ENCODE results near the gene TNS2. TPM values are rescaled to one million over a fixed set of nuclear protein-coding genes. Genes with fewer than 3 reads are reported as not detected.

Gene TNS2
- total RNA-seq, 2 donors from 2014 or later: 139 to 218 TPM

GRCh38 chr12:53065975-53066931 lies 16.4 kb downstream of the TNS2 start:
- peak; percentile 96 for DNase-seq (ENCODE audit: low spot score)
- intact Hi-C loops (cut with DNase I): loop anchor here (5.0 kb wide), 2 partner anchors 36 to 131 kb away; partner anchors contain the start of gene SOAT2 (in 2 of the 2)

DNA sequence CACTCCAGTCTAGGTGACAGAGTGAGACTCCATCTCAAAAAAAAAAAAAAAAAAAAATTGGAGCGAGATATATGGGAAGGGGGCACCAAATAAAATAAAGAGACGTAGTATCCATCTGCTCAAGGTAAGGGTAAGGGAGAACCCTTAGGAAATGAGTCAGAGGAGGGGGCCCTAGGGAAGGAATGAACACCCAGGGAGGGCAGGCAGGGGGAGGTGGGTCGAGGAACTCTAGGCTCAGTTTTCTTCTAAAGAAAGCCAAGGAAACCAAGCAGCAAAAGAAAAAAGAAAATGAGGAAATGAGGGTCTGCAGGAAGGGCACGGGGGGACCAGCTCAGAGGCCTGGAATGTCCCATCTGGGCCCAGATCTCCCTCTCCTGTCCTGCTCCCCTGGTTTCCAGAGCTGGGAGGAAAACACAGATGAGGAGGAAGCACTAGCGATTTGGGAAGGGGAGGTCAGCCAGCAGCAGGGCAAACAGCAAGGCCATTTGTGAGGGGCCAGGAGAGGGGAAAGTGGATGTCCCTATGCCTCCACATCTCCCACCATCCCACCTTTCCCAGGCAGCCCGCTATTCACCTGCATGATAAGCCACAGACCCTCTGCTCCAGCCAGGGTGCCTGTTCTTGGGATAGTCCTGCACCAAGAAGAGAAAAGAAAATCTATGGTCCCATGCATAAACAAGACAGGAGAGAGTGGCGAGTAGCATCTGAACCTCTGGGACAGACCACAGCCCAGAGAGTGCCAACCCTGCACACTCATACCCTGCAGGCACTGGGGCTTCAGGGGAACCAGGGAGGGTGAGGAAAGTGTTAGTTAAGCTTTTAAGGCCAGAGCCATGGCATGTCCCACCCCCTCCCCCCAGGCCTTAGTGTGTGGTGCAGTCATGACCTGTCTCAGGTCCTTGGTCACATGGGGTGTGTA lies 17.5 kb downstream of the TNS2 start:
- DNase-seq (ENCODE audit: low spot score): no peak
- intact Hi-C loops (cut with DNase I): loop anchor here (5.0 kb wide), 2 partner anchors 35 to 130 kb away; partner anchors contain the start of gene SOAT2 (in 2 of the 2)

GRCh38 chr12:53067993-53068770 lies 18.3 kb downstream of the TNS2 start:
- intact Hi-C loops (cut with DNase I): loop anchor here (5.0 kb wide), 2 partner anchors 34 to 129 kb away; partner anchors contain the start of gene SOAT2 (in 2 of the 2)
- DNase-seq (ENCODE audit: low spot score): no peak

- peak; percentile 80 for DNase-seq (ENCODE audit: low spot score)
- intact Hi-C loops (cut with DNase I): loop anchor here (5.0 kb wide), 2 partner anchors 33 to 128 kb away; partner anchors contain the start of gene SOAT2 (in 2 of the 2)
These were observed 19.1 kb downstream of the TNS2 start for GRCh38 chr12:53068811-53069585.

- peak; percentile 91 for DNase-seq (ENCODE audit: low spot score)
- intact Hi-C loops (cut with DNase I): loop anchor here (5.0 kb wide), 2 partner anchors 32 to 127 kb away; partner anchors contain the start of gene SOAT2 (in 2 of the 2)
These were observed 20.0 kb downstream of the TNS2 start for GRCh38 chr12:53069621-53070410.

DNA sequence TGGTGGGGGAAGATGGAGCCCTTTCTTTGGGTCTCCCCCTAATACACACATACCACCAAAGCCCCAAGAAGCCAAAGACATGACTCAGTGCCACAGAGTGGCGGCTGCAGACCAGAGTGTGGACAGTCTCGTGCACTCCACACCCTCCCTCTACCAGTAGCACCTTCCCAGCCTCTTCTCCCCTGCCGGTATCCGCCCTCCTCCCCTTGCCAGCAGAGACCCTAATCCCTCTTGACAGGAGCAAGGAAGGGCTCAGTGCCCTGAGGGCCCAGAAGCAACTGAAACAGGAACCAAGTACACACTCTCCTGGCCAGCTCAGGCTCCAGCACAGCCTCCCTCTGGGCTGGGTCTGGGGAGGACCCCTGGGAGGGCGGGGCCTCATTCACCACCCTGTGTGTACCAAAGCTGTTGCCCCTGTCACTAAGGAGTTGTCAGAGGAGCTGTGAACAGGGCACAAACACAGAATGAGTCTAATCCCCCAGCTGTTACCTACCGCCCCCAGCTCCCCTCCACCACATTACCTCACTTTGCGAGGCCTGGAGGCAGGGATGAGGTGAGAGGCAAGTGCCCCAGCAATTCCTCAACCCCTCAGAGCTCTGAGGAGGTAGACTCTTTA lies 21.1 kb downstream of the TNS2 start:
- intact Hi-C loops (cut with DNase I): no loop called here
- DNase-seq (ENCODE audit: low spot score): no peak

DNA sequence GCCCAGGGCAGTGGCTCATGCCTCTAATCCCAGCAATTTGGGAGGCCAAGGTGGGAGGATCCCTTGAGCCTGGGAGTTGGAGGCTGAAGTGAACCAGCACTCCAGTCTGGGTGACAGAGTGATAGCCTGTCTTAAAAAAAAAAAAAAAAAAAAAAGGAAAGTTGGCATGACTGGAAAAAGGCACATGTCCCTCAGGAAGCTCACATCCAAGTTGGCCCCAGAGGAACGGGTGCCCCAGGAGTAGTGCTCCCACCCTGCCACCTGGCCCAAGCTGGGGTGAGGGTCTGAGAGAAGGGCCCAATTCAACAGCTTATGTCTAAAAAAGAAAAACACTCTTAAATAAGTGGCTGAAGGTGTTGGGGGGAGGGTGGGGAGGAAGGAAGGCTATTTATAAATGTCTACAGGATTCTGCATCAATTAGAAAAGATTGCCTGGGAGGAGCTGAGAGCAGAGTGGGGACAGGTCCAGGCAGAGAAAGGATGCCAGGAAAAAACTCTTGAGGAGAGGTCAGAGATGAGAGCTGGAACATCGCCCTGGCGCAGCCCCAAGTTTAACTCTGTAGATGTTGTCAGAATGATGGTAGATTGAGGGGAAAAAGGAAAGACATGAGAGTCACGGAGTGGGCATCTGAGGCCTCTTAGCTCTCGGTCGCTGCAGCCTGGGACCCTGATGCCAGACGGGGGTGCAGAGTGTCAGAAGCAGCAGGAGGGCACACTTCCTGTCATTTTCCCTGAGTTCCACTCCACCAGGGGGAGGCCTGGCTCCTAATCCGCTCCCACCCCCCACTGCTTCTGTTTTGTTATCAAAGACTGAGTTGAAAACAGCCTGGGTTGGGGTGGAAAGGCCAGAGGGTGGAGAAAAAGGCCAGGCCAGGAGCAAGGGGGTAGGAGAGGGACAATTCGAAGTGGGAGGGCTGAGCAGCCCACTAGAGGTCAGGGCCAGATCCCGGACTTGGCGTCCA lies 22.0 kb downstream of the TNS2 start:
- intact Hi-C loops (cut with DNase I): no loop called here
- DNase-seq (ENCODE audit: low spot score): peak; percentile 96

GRCh38 chr12:53073881-53074280 lies 24.0 kb downstream of the TNS2 start:
- intact Hi-C loops (cut with DNase I): no loop called here
- DNase-seq (ENCODE audit: low spot score): no peak

DNA sequence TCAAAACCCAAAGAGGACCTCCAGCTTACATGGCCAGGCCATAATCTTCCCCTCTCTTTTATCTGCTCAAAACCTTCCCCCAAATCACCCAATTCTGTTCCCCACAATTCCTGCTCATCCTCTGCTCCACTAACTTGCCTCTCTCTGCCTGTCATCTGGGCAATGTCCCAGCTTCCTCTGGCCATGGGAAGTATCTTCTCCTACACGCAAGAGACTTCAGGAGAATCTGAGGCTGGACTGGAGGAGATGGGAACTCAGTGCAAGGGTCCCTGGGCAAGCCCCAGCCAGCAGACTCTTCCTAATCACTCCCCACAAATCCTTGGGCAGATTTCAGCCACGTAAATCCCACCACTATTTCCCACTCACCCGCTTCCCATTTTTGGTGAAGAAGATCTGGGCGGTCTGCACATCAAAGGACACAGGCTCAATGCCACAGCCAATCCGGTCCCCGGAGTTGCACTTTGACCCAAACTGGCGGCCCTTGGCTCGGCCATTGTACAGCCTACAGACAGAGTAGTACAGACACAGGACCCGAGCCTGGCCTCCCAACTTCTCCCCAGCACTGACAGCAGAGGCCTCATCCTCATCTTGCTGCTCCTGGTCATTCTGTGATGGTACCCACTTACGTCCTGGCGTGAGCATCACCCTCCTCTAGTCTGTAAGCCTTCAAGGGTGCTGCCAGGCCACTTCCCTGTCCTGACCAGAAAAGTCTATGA lies 24.6 kb downstream of the TNS2 start:
- no peak for DNase-seq (ENCODE audit: low spot score)
- intact Hi-C loops (cut with DNase I): no loop called here

DNA sequence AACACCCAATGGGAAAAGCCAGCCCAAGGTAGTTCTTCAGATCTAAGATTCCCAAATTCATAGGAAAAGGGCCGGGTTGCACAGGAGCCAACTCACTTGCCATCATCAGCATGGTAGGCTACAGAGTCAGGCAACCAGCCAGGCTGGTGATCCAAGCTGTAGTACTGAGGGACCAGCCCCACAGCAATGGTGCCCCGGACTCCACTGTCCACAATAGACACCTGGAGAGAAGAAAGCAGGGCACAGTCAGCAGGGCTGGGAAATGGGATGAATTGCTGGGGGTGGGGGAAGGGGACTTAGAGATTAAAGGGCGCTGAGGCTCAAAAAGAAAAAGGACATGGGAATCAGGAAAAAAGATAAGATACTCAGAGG lies 25.1 kb downstream of the TNS2 start:
- DNase-seq (ENCODE audit: low spot score): no peak
- intact Hi-C loops (cut with DNase I): no loop called here

GRCh38 chr12:53076461-53076860 lies 26.6 kb downstream of the TNS2 start:
- DNase-seq (ENCODE audit: low spot score): no peak
- intact Hi-C loops (cut with DNase I): no loop called here

DNA sequence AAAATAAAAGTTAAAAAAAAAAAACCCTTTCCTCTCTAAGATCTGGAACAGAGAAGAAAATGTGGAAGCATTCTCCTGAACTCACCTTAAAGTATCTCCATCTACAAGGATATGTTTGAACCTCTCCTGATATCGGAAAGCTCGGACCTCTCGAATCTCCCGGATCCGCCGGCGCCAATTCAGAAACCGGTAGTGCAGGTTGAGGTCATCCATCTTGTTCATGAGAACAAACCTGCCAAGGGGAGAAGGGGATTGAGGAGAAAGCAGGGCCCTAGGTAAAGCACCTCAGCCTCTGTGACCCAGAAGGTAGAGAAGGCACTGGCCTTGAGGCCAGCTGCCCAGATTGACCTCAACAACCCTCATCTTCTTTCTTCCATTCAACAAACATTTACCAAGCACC lies 27.2 kb downstream of the TNS2 start:
- intact Hi-C loops (cut with DNase I): no loop called here
- no peak for DNase-seq (ENCODE audit: low spot score)

DNA sequence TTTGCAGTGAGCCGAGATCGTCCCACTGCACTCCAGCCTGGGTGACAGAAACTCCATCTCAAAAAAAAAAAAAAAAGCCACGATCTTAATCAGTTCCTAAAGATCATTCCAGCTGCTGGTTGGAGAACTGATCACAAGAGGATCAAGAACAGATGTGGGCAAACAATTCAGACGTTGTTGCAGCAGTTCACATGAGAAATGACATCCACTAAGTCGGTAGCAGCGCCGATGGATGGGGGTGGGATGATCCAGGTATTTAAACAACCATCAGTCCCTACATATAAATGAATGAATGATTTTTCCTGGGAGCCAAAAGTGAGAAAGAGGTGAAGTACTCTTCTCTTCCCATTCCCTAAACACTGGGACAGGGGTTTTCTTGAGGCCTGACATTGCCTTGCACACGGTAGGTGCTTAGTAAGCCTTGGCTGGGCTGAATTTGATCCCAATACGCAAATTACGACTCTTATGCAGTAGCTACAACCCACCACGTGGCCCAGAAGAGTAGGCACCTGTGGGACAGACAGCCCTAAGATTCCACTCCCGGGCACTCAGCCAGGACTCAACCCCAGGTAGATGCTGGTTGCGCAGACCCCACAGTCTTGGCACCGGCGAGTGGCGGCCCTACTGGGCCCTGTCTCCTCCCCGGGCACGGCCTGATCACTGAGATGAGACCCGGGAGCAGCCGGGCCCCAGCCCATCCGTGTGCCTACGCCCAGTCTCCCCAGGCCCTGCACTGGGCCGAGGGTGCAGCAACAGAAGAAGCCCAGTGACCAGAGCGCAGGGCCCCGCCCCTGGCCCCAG lies 28.8 kb downstream of the TNS2 start:
- intact Hi-C loops (cut with DNase I): no loop called here
- no peak for DNase-seq (ENCODE audit: low spot score)
